Liver (tissue), 3 donors: ENCODE measurements around the gene HEATR5B.

Source experiments
- ATF3 ChIP-seq: IDR thresholded peaks from 2 replicates; pipeline ENCODE4 v1.6.1; 2016; ENCODE audit warnings: antibody characterized with exemption
- CTCF ChIP-seq: fragments of 150-350 bp; IDR thresholded peaks from 2 replicates; pipeline ENCODE4 v1.5.1; 2017; ENCODE audit warnings: improper control_type of control experiment, low read depth, low read length; ENCODE audit not compliant: missing input control
- HNF4A ChIP-seq, 2 donors: conservative IDR thresholded peaks; 2 replicates each; pipeline ENCODE4 v1.6.1; 2016; ENCODE audit warnings: antibody characterized with exemption in 2 of 2, mild to moderate bottlenecking in 2 of 2
- JUND ChIP-seq, 2 donors: IDR thresholded peaks; 2 replicates each; pipeline ENCODE4 v1.6.1; 2016; ENCODE audit warnings: antibody characterized with exemption in 2 of 2
- RAD21 ChIP-seq, 2 donors: IDR thresholded peaks; 2 replicates each; pipeline ENCODE4 v1.6.1; 2016; ENCODE audit warnings: antibody characterized with exemption in 2 of 2, mild to moderate bottlenecking in 2 of 2
- REST ChIP-seq: IDR thresholded peaks from 2 replicates; pipeline ENCODE4 v1.6.1; 2016; ENCODE audit warnings: antibody characterized with exemption, mild to moderate bottlenecking
- YY1 ChIP-seq: IDR thresholded peaks from 2 replicates; pipeline ENCODE4 v1.6.1; 2016; ENCODE audit warnings: antibody characterized with exemption, mild to moderate bottlenecking
- donor health status: healthy.
- donor health status: healthy.

- TF ChIP-seq CTCF, result no peak
- no peak for TF ChIP-seq HNF4A (conservative IDR thresholded peaks at IDR 0.05)
- no peak for TF ChIP-seq JUND (IDR thresholded peaks at IDR 0.05)
- no peak for TF ChIP-seq ATF3
- TF ChIP-seq RAD21 (IDR thresholded peaks at IDR 0.05), result no peak
- TF ChIP-seq REST, result no peak
- TF ChIP-seq YY1, result no peak
Measured at GRCh38 chr2:36963106-36963505, 121.1 kb downstream of the HEATR5B start.
